K562 (cell line): ENCODE data around the gene OR2V2. TPM values are rescaled to one million over a fixed set of nuclear protein-coding genes. Genes with fewer than 3 reads are reported as not detected.

Experiments
- BDP1 ChIP-seq: IDR thresholded peaks from 3 replicates; pipeline ENCODE4 v1.6.1; 2011; ENCODE audit not compliant: insufficient read length, insufficient read depth
- CBX3 ChIP-seq, 2 experiments: IDR thresholded peaks; 1 replicate in 1 of 2; 2 replicates in 1 of 2; pipeline ENCODE4 v1.6.1; 2012; ENCODE audit warnings: inconsistent platforms in 2 of 2, low read length in 2 of 2, borderline replicate concordance in 1 of 2, control low read depth in 1 of 2
- CXXC5 ChIP-seq: fragments of 250-450 bp; sonication (Bioruptor Pico); IDR thresholded peaks from 2 replicates; pipeline ENCODE4 v1.8.0; 2022; ENCODE audit warnings: inconsistent platforms, mild to moderate bottlenecking, moderate library complexity
- FOXK1 ChIP-seq: sonication (generic); formaldehyde crosslinking; IDR thresholded peaks from 2 replicates; pipeline ENCODE4 v1.8.0; 2022; ENCODE audit warnings: missing genetic modification reagents, mild to moderate bottlenecking, borderline replicate concordance
- KLF13 ChIP-seq: fragments of 450-650 bp; IDR thresholded peaks from 2 replicates; pipeline ENCODE4 v1.6.1; 2016; ENCODE audit warnings: missing genetic modification characterization, low read depth, mild to moderate bottlenecking, missing compliant biosample characterization, moderate library complexity, borderline replicate concordance
- MAFG ChIP-seq: fragments of 450-650 bp; conservative IDR thresholded peaks from 2 replicates; pipeline ENCODE4 v1.6.1; 2016; ENCODE audit warnings: missing genetic modification characterization, missing compliant biosample characterization
- MYNN ChIP-seq, 2 experiments: sonication (generic); formaldehyde crosslinking in 1 of 2; IDR thresholded peaks; 2 replicates each; pipeline versions ENCODE4 v1.5.0 to v1.6.1; 2016 to 2020; ENCODE audit warnings: antibody characterized with exemption in 1 of 2, missing genetic modification reagents in 1 of 2
- NR3C1 ChIP-seq: sonication (generic); formaldehyde crosslinking; IDR thresholded peaks from 2 replicates; pipeline ENCODE4 v1.8.1; 2022; ENCODE audit warnings: missing genetic modification reagents
- SMC3 ChIP-seq: conservative IDR thresholded peaks from 2 replicates; pipeline ENCODE4 v1.6.1; 2011; ENCODE audit warnings: low read depth, low read length, improper control_type of control experiment; ENCODE audit not compliant: insufficient read depth
- TBL1XR1 ChIP-seq, 2 experiments: IDR thresholded peaks; 2 replicates each; pipeline ENCODE4 v1.6.1; 2012; ENCODE audit warnings: improper control_type of control experiment in 2 of 2, low read length in 2 of 2, mild to moderate bottlenecking in 1 of 2
- TEAD1 ChIP-seq, 2 experiments: fragments of 450-650 bp in 1 of 2; sonication (generic) in 1 of 2; formaldehyde crosslinking; IDR thresholded peaks; 2 replicates each; pipeline versions ENCODE4 v1.4.0 to v1.8.0; 2020 to 2022; ENCODE audit warnings: mild to moderate bottlenecking in 2 of 2, missing genetic modification reagents in 1 of 2
- ZKSCAN3 ChIP-seq: fragments of 250-450 bp; sonication (Bioruptor Pico); IDR thresholded peaks from 2 replicates; pipeline ENCODE4 v1.4.0; 2020
- ZNF263 ChIP-seq: sonication (generic); formaldehyde crosslinking; IDR thresholded peaks from 2 replicates; pipeline ENCODE4 v1.8.0; 2022; ENCODE audit warnings: mild to moderate bottlenecking, missing genetic modification reagents, borderline replicate concordance
- ZNF551 ChIP-seq: fragments of 250-450 bp; sonication (Bioruptor Pico); IDR thresholded peaks from 2 replicates; pipeline ENCODE4 v1.5.0; 2021; ENCODE audit warnings: mild to moderate bottlenecking, moderate library complexity
- ZNF644 ChIP-seq: fragments of 200-800 bp; sonication (Bioruptor generic); IDR thresholded peaks from 2 replicates; pipeline ENCODE4 v1.6.1; 2016; ENCODE audit warnings: low read depth, missing genetic modification characterization, missing compliant biosample characterization
- polyA plus RNA-seq, 8 experiments: library from polyadenylated mRNA; depleted of rRNA in 4 of 8; stranded (reverse) in 5 of 8; unstranded in 3 of 8; fragments of >200 nt; fragmentation: Nextera tagmentation in 2 of 8; fragmentation: Illumina TruSeq in 1 of 8; extraction: Ambion mirVana in 2 of 8; extraction: Trizol in 1 of 8; gene quantifications; 2 replicates each; pipeline versions ENCODE4 v1.2.1 to v1.2.3, GENCODE V29; 2011 to 2014; ENCODE audit warnings: inconsistent platforms in 1 of 8, missing spikeins in 1 of 8
- total RNA-seq, 7 experiments: library from RNA; depleted of rRNA in 6 of 7; stranded (reverse); fragments of >200 nt in 6 of 7; fragmentation: Illumina TruSeq in 2 of 7; extraction: Trizol in 2 of 7; gene quantifications; 2 replicates each; pipeline versions ENCODE4 v1.2.1 to v1.2.3, GENCODE V29; 2011 to 2021; ENCODE audit warnings: low replicate concordance in 1 of 7
- TF ChIP-seq, protein P1 (sequence below): fragments of 450-650 bp; IDR thresholded peaks from 2 replicates; pipeline ENCODE4 v1.6.1; 2014; ENCODE audit warnings: low read depth, mild to moderate bottlenecking, moderate library complexity, borderline replicate concordance
- TF ChIP-seq, protein P2 (sequence below): IDR thresholded peaks from 3 replicates; pipeline ENCODE4 v1.6.1; 2011; ENCODE audit warnings: borderline replicate concordance, mild to moderate bottlenecking, moderate library complexity; ENCODE audit not compliant: insufficient read length; ENCODE audit errors: extremely low read depth
- TF ChIP-seq, protein P3 (sequence below): sonication (generic); formaldehyde crosslinking; IDR thresholded peaks from 2 replicates; pipeline ENCODE4 v1.5.0; 2020; ENCODE audit warnings: missing genetic modification reagents
- TF ChIP-seq, protein P4 (sequence below): fragments of 450-650 bp; IDR thresholded peaks from 2 replicates; pipeline ENCODE4 v1.6.1; 2016; ENCODE audit warnings: antibody characterized with exemption

OR2V2 gene
- total and polyA plus RNA-seq, 9 of the 15 experiments (the other 6 are each of a cell fraction or from before 2014, with no cell fraction given), result 0.01 TPM; not detected in 8

DNA sequence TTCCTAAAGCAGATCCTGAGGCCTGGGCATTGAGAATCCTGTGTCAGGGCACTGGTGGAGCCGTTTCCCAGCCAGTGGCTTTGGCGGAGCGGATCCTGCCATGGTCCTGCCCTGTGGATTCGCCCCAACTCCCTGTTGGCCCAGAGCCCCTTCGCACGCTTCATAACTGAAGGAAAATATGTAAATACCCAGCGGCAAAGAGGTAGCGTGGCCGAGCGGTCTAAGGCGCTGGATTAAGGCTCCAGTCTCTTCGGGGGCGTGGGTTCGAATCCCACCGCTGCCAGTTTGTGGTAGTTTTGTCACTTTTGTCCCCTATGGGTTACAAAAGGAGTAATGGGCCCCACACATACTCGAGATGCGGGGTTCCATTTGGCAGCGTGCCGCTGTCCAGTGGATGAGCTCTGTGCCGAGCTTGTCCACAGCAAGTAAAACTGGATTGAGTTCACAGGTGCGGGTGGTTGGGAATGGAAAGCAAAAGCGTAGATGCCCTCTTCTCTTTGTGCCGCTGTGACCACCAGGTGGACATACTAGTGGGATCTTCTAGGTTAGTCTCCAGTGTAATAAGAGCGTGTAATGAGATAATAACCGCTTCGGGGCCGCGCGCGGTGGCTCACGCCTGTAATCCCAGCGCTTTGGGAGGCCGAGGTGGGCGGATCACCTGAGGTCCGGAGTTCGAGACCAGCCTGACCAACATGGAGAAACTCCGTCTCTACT, 40.3 kb downstream of the OR2V2 start (continued):
- TF ChIP-seq, protein P1, sequence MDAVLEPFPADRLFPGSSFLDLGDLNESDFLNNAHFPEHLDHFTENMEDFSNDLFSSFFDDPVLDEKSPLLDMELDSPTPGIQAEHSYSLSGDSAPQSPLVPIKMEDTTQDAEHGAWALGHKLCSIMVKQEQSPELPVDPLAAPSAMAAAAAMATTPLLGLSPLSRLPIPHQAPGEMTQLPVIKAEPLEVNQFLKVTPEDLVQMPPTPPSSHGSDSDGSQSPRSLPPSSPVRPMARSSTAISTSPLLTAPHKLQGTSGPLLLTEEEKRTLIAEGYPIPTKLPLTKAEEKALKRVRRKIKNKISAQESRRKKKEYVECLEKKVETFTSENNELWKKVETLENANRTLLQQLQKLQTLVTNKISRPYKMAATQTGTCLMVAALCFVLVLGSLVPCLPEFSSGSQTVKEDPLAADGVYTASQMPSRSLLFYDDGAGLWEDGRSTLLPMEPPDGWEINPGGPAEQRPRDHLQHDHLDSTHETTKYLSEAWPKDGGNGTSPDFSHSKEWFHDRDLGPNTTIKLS, result peak; percentile 67; the same call in 1 of the 2 replicates
- TF ChIP-seq, protein P2, sequence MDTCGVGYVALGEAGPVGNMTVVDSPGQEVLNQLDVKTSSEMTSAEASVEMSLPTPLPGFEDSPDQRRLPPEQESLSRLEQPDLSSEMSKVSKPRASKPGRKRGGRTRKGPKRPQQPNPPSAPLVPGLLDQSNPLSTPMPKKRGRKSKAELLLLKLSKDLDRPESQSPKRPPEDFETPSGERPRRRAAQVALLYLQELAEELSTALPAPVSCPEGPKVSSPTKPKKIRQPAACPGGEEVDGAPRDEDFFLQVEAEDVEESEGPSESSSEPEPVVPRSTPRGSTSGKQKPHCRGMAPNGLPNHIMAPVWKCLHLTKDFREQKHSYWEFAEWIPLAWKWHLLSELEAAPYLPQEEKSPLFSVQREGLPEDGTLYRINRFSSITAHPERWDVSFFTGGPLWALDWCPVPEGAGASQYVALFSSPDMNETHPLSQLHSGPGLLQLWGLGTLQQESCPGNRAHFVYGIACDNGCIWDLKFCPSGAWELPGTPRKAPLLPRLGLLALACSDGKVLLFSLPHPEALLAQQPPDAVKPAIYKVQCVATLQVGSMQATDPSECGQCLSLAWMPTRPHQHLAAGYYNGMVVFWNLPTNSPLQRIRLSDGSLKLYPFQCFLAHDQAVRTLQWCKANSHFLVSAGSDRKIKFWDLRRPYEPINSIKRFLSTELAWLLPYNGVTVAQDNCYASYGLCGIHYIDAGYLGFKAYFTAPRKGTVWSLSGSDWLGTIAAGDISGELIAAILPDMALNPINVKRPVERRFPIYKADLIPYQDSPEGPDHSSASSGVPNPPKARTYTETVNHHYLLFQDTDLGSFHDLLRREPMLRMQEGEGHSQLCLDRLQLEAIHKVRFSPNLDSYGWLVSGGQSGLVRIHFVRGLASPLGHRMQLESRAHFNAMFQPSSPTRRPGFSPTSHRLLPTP, result peak; percentile 82
- TF ChIP-seq ZNF551 (CRISPR knock-in tag) (no peak), ZNF263 (peak; percentile 48; the same call in 1 of the 2 replicates), FOXK1 (CRISPR knock-in tag) (0 out of 2 replicates have a peak, but pooled peaks have one; percentile 68), CBX3 (IDR thresholded peaks at IDR 0.05; ENCODE audit: borderline replicate concordance in 1 of 2, low read length in 2 of 2) (peak in 1 of 2 experiments; percentile 76; a peak in 2 of 3 replicates), MYNN (IDR thresholded peaks at IDR 0.05) (peak; percentile 74; the same call in 1 of the 2 replicates), MYNN (CRISPR knock-in tag; IDR thresholded peaks at IDR 0.05) (no peak), ZNF644 (tag) (no peak), BDP1 (peak; percentile 71), KLF13 (tag) (peak; percentile 57; the same call in 1 of the 2 replicates), ZKSCAN3 (CRISPR knock-in tag) (no peak), SMC3 (peak; percentile 5; the same call in 1 of the 2 replicates), TEAD1 (CRISPR knock-in tag; IDR thresholded peaks at IDR 0.05) (peak in 1 of 2 experiments; percentile 77; a peak in 2 of 4 replicates), MAFG (tag) (no peak), NR3C1 (no peak), CXXC5 (CRISPR knock-in tag) (peak; percentile 78), TBL1XR1 (IDR thresholded peaks at IDR 0.05; ENCODE audit: low read length in 2 of 2) (peak; percentile 30 to 91; a peak in 3 of 4 replicates)
- TF ChIP-seq, protein P3, sequence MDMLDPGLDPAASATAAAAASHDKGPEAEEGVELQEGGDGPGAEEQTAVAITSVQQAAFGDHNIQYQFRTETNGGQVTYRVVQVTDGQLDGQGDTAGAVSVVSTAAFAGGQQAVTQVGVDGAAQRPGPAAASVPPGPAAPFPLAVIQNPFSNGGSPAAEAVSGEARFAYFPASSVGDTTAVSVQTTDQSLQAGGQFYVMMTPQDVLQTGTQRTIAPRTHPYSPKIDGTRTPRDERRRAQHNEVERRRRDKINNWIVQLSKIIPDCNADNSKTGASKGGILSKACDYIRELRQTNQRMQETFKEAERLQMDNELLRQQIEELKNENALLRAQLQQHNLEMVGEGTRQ (CRISPR knock-in tag), result no peak
- TF ChIP-seq, protein P4, sequence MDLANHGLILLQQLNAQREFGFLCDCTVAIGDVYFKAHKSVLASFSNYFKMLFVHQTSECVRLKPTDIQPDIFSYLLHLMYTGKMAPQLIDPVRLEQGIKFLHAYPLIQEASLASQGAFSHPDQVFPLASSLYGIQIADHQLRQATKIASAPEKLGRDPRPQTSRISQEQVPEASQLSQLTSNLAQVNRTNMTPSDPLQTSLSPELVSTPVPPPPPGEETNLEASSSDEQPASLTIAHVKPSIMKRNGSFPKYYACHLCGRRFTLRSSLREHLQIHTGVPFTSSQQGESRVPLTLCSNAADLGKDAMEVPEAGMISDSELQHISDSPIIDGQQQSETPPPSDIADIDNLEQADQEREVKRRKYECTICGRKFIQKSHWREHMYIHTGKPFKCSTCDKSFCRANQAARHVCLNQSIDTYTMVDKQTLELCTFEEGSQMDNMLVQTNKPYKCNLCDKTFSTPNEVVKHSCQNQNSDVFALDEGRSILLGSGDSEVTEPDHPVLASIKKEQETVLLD, result peak; percentile 79; the same call in 1 of the 2 replicates
